ENCODE results near the gene SLC4A11. TPM values are rescaled to one million over a fixed set of nuclear protein-coding genes. Genes with fewer than 3 reads are reported as not detected.

SLC4A11 gene
- polyA plus RNA-seq, 1 donor from 2014 or later = 0.19 TPM

DNA sequence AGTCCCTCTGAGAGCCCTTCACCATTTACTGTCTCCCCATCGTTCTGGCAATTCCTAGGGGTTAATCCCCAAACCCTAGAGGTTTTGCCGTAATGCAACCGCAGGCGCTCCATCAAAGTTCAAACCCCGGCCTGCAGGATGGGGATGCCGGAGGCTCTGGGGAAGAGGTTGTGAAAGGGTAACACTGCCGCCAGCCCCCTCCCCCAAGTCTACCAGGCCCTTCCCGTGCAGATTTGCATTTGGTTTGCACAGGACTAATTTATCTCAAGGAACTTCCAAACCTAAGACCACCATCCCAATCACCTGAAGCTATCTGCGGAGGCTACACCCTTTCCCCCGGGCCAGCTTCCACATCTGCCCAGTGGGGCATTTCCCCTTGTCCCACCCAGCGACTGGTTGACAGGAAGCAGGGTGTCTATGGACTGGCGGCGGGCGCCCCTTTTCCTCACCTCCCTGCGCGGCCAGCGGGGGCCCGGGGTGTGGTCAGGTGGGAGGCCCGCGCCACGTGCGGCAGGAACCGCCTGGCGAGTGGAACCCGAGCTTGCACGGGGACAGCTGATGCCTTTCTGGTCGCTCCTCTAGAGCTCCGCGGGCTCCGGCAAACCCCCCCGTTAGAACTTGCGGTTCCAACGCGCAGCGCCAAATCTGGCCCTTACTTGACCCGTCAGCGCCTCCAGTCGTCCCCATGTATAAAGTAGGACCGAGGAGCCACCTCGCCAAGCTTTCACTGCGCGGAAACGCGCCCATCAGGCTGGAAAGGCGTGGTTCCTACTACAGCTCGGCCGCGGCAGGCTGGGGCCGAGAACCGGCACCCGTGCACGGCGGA, 9.4 kb upstream of the SLC4A11 start:
- no peak for TF ChIP-seq MXI1 (conservative IDR thresholded peaks at IDR 0.05; ENCODE audit: poor library complexity, severe bottlenecking)
- TF ChIP-seq REST (IDR thresholded peaks at IDR 0.05; ENCODE audit: borderline replicate concordance) = no peak
- no peak for TF ChIP-seq TAF1 (IDR thresholded peaks at IDR 0.05; ENCODE audit: low read depth)
- no peak for TF ChIP-seq CTCF (IDR thresholded peaks at IDR 0.05; ENCODE audit: poor library complexity, severe bottlenecking)
- TF ChIP-seq RAD21 (conservative IDR thresholded peaks at IDR 0.05) = no peak
- no peak for TF ChIP-seq EZH2 (IDR thresholded peaks at IDR 0.05; ENCODE audit: borderline replicate concordance, insufficient read depth, low read length, poor library complexity, severe bottlenecking)
- no peak for TF ChIP-seq SMC3 (conservative IDR thresholded peaks at IDR 0.05; ENCODE audit: poor library complexity)
- TF ChIP-seq EP300 (conservative IDR thresholded peaks at IDR 0.05; ENCODE audit: poor library complexity, severe bottlenecking) = no peak
- TF ChIP-seq POLR2AphosphoS5 (IDR thresholded peaks at IDR 0.05) = no peak
- no peaks in the 10 kb centered on the region for H3K36me3 ChIP-seq (ENCODE audit: insufficient read depth, low read length)
- no peak overlapping the region for H3K9ac ChIP-seq (ENCODE audit: low read length)
- H3K4me3 ChIP-seq (ENCODE audit: low read length) = no peak overlapping the region
- H3K4me2 ChIP-seq (ENCODE audit: low read length) = no peak overlapping the region
- H3K27ac ChIP-seq (ENCODE audit: low read length) = no peak overlapping the region
- H3K9me2 ChIP-seq (ENCODE audit: insufficient read depth, low read length) = no peaks in the 10 kb centered on the region
- no peak overlapping the region for H2AFZ ChIP-seq (ENCODE audit: low read depth, low read length)
- no peaks in the 10 kb centered on the region for H3F3A ChIP-seq (ENCODE audit: insufficient read depth, low read length, poor library complexity, severe bottlenecking)
- H3K79me2 ChIP-seq (replicated peaks; ENCODE audit: insufficient read depth, low read length) = no peaks in the 10 kb centered on the region
- H3K27me3 ChIP-seq (ENCODE audit: insufficient read depth, low read depth, low read length) = peaks cover 29% of the 10 kb centered on the region
- H4K20me1 ChIP-seq (ENCODE audit: insufficient read depth) = no peaks in the 10 kb centered on the region
- no peaks in the 10 kb centered on the region for H3K9me3 ChIP-seq (ENCODE audit: low read length)

DNA sequence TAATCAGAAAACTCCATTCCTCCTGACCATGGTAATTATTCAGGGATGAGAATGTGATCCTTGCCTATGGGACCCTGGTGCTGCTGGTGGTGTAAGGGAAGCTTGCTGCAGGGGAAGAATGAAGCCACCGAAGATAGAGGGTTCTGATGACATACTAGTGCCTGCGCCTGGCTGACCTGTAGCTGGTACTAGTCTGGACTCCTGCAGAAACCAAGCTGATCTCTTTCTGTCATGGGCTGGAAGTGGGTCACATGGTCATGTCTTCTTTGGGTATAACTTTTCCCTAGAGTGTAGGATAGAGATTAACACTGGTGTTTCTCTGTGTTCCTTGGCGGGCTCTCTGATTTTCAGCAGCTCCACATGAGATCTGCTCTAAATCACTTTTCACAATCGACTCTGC, 8.6 kb upstream of the SLC4A11 start:
- no peaks in the 10 kb centered on the region for H4K20me1 ChIP-seq (ENCODE audit: insufficient read depth)
- TF ChIP-seq SMC3 (conservative IDR thresholded peaks at IDR 0.05; ENCODE audit: poor library complexity) = no peak
- TF ChIP-seq EZH2 (IDR thresholded peaks at IDR 0.05; ENCODE audit: borderline replicate concordance, insufficient read depth, low read length, poor library complexity, severe bottlenecking) = no peak
- H3K27me3 ChIP-seq (ENCODE audit: insufficient read depth, low read depth, low read length) = peaks cover 30% of the 10 kb centered on the region

More for the DNA sequence above, 8.6 kb upstream of the SLC4A11 start:
- H3K9me3 ChIP-seq (ENCODE audit: low read length) = no peaks in the 10 kb centered on the region
- H3K4me2 ChIP-seq (ENCODE audit: low read length) = no peak overlapping the region
- H3K36me3 ChIP-seq (ENCODE audit: insufficient read depth, low read length) = no peaks in the 10 kb centered on the region
- H3K4me3 ChIP-seq (ENCODE audit: low read length) = no peak overlapping the region
- no peaks in the 10 kb centered on the region for H3F3A ChIP-seq (ENCODE audit: insufficient read depth, low read length, poor library complexity, severe bottlenecking)
- no peaks in the 10 kb centered on the region for H3K79me2 ChIP-seq (replicated peaks; ENCODE audit: insufficient read depth, low read length)
- H3K9ac ChIP-seq (ENCODE audit: low read length) = no peak overlapping the region
- H3K9me2 ChIP-seq (ENCODE audit: insufficient read depth, low read length) = no peaks in the 10 kb centered on the region
- H2AFZ ChIP-seq (ENCODE audit: low read depth, low read length) = no peak overlapping the region
- H3K27ac ChIP-seq (ENCODE audit: low read length) = no peak overlapping the region
